Measurements from ENCODE around the gene DNAJC11. TPM values are rescaled to one million over a fixed set of nuclear protein-coding genes. Genes with fewer than 3 reads are reported as not detected.

The DNAJC11 gene
- total RNA-seq, 1 donor from 2014 or later = 47.6 TPM

- no peaks in the 10 kb centered on the region for H3K27me3 ChIP-seq
- no peaks in the 10 kb centered on the region for H3K36me3 ChIP-seq
- H3K79me2 ChIP-seq (ENCODE audit: low read depth) = peaks cover 11% of the 10 kb centered on the region
- no peaks in the 10 kb centered on the region for H3K9me3 Mint-ChIP-seq
- no peak overlapping the region for H3K4me3 ChIP-seq
- H3K9me3 ChIP-seq (ENCODE audit: low read depth) = no peaks in the 10 kb centered on the region
- peaks cover 4% of the 10 kb centered on the region for H4K20me1 ChIP-seq (ENCODE audit: low read depth)
- no peak overlapping the region for H3K27ac ChIP-seq
- H3K27me3 Mint-ChIP-seq (ENCODE audit: insufficient read depth, low read depth) = peaks cover 4% of the 10 kb centered on the region
- TF ChIP-seq EZH2 (IDR thresholded peaks at IDR 0.05) (no peak), CTCF (IDR thresholded peaks at IDR 0.05) (no peak), EZH2phosphoT487 (IDR thresholded peaks at IDR 0.05) (no peak)
- no peak overlapping the region for H3K4me2 ChIP-seq
- no peak overlapping the region for H3K27ac Mint-ChIP-seq
- no peaks in the 10 kb centered on the region for H3K4me1 ChIP-seq
- H3K36me3 Mint-ChIP-seq = peaks cover 23% of the 10 kb centered on the region
- peaks cover 9% of the 10 kb centered on the region for H3K4me1 Mint-ChIP-seq
- no peak overlapping the region for H3K9ac ChIP-seq
- no peak for DNase-seq (ENCODE audit: low spot score)
- H2AFZ ChIP-seq (replicated peaks) = no peak overlapping the region
- no peaks in the 10 kb centered on the region for H3F3A ChIP-seq (ENCODE audit: low read depth)
- H3K4me3 Mint-ChIP-seq = no peak overlapping the region
Observed at GRCh38 chr1:6660415-6661049, 41.1 kb downstream of the DNAJC11 start.

- Histone ChIP-seq H3K36me3 (no peaks in the 10 kb centered on the region), H3F3A (ENCODE audit: low read depth) (no peaks in the 10 kb centered on the region), H3K27me3 (no peaks in the 10 kb centered on the region), H3K9me3 (ENCODE audit: low read depth) (no peaks in the 10 kb centered on the region), H2AFZ (replicated peaks) (no peak overlapping the region), H3K9ac (no peak overlapping the region), H3K79me2 (ENCODE audit: low read depth) (peaks cover 11% of the 10 kb centered on the region), H3K4me1 (no peaks in the 10 kb centered on the region), H4K20me1 (ENCODE audit: low read depth) (peaks cover 4% of the 10 kb centered on the region), H3K4me3 (no peak overlapping the region), H3K4me2 (no peak overlapping the region), H3K27ac (no peak overlapping the region)
- no peak for TF ChIP-seq EZH2 (IDR thresholded peaks at IDR 0.05)
- no peak for TF ChIP-seq EZH2phosphoT487 (IDR thresholded peaks at IDR 0.05)
- TF ChIP-seq CTCF (IDR thresholded peaks at IDR 0.05) = no peak
- Mint-ChIP-seq H3K9me3 (no peaks in the 10 kb centered on the region), H3K4me3 (no peak overlapping the region), H3K4me1 (peaks cover 16% of the 10 kb centered on the region), H3K27ac (no peak overlapping the region), H3K36me3 (peaks cover 14% of the 10 kb centered on the region), H3K27me3 (ENCODE audit: insufficient read depth, low read depth) (peaks cover 4% of the 10 kb centered on the region)
- DNase-seq (ENCODE audit: low spot score) = no peak
Observed at GRCh38 chr1:6658359-6659060, 43.1 kb downstream of the DNAJC11 start.

GRCh38 chr1:6657138-6657537 lies 44.5 kb downstream of the DNAJC11 start:
- H3K4me3 ChIP-seq = no peak overlapping the region
- no peaks in the 10 kb centered on the region for H3K9me3 ChIP-seq (ENCODE audit: low read depth)
- TF ChIP-seq EZH2phosphoT487 (IDR thresholded peaks at IDR 0.05) = no peak
- TF ChIP-seq EZH2 (IDR thresholded peaks at IDR 0.05) = no peak
- no peak for TF ChIP-seq CTCF (IDR thresholded peaks at IDR 0.05)
- H3F3A ChIP-seq (ENCODE audit: low read depth) = no peaks in the 10 kb centered on the region
- no peaks in the 10 kb centered on the region for H3K9me3 Mint-ChIP-seq
- H3K4me1 ChIP-seq = no peaks in the 10 kb centered on the region
- H3K27me3 ChIP-seq = no peaks in the 10 kb centered on the region
- H3K27me3 Mint-ChIP-seq (ENCODE audit: insufficient read depth, low read depth) = peaks cover 5% of the 10 kb centered on the region
- peaks cover 22% of the 10 kb centered on the region for H3K4me1 Mint-ChIP-seq
- H3K4me2 ChIP-seq = no peak overlapping the region
- peaks cover 4% of the 10 kb centered on the region for H4K20me1 ChIP-seq (ENCODE audit: low read depth)
- H3K27ac Mint-ChIP-seq = no peak overlapping the region
- no peak overlapping the region for H2AFZ ChIP-seq (replicated peaks)
- no peak overlapping the region for H3K4me3 Mint-ChIP-seq
- H3K36me3 ChIP-seq = no peaks in the 10 kb centered on the region
- H3K9ac ChIP-seq = no peak overlapping the region
- DNase-seq (ENCODE audit: low spot score) = no peak
- H3K36me3 Mint-ChIP-seq = peaks cover 12% of the 10 kb centered on the region
- no peak overlapping the region for H3K27ac ChIP-seq
- H3K79me2 ChIP-seq (ENCODE audit: low read depth) = peaks cover 7% of the 10 kb centered on the region

All from neural progenitor cell (in vitro differentiated cells).